GM10248 (cell line): ENCODE measurements around the gene CTF1.

Experiments
- CTCF ChIA-PET: fragments of 300-600 bp; sonication (Branson Sonifier 250); formaldehyde crosslinking; extraction: SDS; loops from one replicate; lab custom pipeline; 2021; ENCODE audit warnings: antibody characterized with exemption; lab: Yijun Ruan, JAX
- POLR2A ChIA-PET: fragments of 350-650 bp; sonication (Branson Sonifier 250); formaldehyde crosslinking; extraction: SDS; loops from one replicate; lab custom pipeline; 2020; ENCODE audit warnings: antibody characterized with exemption; lab: Yijun Ruan, JAX
- DNase-seq: peaks from one replicate; pipeline ENCODE4 v3.0.0; 2012; ENCODE audit errors: extremely low spot score
- TF ChIP-seq, protein P1 (sequence below): IDR thresholded peaks from 2 replicates; pipeline ENCODE4 v1.5.1; 2012; ENCODE audit warnings: mild to moderate bottlenecking, low read depth; ENCODE audit errors: extremely low read depth, missing control alignments, control extremely low read depth

CTF1 gene

GRCh38 chr16:30951193-30951592 lies 54.8 kb downstream of the CTF1 start:
- TF ChIP-seq, protein P1, sequence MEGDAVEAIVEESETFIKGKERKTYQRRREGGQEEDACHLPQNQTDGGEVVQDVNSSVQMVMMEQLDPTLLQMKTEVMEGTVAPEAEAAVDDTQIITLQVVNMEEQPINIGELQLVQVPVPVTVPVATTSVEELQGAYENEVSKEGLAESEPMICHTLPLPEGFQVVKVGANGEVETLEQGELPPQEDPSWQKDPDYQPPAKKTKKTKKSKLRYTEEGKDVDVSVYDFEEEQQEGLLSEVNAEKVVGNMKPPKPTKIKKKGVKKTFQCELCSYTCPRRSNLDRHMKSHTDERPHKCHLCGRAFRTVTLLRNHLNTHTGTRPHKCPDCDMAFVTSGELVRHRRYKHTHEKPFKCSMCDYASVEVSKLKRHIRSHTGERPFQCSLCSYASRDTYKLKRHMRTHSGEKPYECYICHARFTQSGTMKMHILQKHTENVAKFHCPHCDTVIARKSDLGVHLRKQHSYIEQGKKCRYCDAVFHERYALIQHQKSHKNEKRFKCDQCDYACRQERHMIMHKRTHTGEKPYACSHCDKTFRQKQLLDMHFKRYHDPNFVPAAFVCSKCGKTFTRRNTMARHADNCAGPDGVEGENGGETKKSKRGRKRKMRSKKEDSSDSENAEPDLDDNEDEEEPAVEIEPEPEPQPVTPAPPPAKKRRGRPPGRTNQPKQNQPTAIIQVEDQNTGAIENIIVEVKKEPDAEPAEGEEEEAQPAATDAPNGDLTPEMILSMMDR: no peak
- no peak for DNase-seq
- CTCF ChIA-PET: interaction anchor here (1.7 to 15.1 kb wide), 3 partner anchors 12 to 76 kb away, joined by 4 to 173 read pairs (median 5); no protein-coding TSS in a partner anchor
- POLR2A ChIA-PET: interaction anchor here (0.7 to 1.6 kb wide), 3 partner anchors 61 to 229 kb away, joined by 3 to 4 read pairs (median 3); no protein-coding TSS in a partner anchor

- no peak for DNase-seq
- TF ChIP-seq, protein P1: no peak
- ChIA-PET POLR2A (interaction anchor here (0.7 to 1.2 kb wide), 2 partner anchors 61 to 83 kb away, joined by 3 to 4 read pairs; no protein-coding TSS in a partner anchor), CTCF (interaction anchor here (1.7 to 15.1 kb wide), 2 partner anchors 13 to 77 kb away, joined by 4 to 173 read pairs; no protein-coding TSS in a partner anchor)
Measured at GRCh38 chr16:30951750-30952149, 55.3 kb downstream of the CTF1 start.

DNA sequence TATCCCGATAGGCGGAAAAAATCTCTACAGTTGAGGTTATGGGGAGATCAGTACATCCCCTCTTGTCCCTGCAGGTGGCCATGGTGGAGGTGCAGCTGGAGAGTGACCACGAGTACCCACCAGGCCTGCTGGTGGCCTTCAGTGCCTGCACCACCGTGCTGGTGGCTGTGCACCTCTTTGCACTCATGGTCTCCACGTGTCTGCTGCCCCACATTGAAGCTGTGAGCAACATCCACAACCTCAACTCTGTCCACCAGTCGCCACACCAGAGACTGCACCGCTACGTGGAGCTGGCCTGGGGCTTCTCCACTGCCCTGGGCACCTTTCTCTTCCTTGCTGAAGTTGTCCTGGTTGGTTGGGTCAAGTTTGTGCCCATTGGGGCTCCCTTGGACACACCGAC lies 56.7 kb downstream of the CTF1 start:
- TF ChIP-seq, protein P1: no peak
- POLR2A ChIA-PET: no interaction called here
- DNase-seq: no peak
- CTCF ChIA-PET: interaction anchor here (1.0 to 15.1 kb wide), 10 partner anchors 11 to 291 kb away, joined by 3 to 173 read pairs (median 4); partner anchors contain the start of gene HSD3B7
